IPS DF 19.7 (cell line): ENCODE data around the gene SOS2.
"Not testable (repeated sequence)": the region's sequence is repeated elsewhere in the genome, so short reads cannot be mapped to it uniquely, and the experiment has no call there.

Source experiments
- DNase-seq: peaks from one replicate; pipeline ENCODE4 v3.0.0-alpha.2; 2013; ENCODE audit warnings: low read depth, low spot score

Gene SOS2

GRCh38 chr14:50225974-50226297, 5.4 kb downstream of the SOS2 start:
- DNase-seq = no peak

DNA sequence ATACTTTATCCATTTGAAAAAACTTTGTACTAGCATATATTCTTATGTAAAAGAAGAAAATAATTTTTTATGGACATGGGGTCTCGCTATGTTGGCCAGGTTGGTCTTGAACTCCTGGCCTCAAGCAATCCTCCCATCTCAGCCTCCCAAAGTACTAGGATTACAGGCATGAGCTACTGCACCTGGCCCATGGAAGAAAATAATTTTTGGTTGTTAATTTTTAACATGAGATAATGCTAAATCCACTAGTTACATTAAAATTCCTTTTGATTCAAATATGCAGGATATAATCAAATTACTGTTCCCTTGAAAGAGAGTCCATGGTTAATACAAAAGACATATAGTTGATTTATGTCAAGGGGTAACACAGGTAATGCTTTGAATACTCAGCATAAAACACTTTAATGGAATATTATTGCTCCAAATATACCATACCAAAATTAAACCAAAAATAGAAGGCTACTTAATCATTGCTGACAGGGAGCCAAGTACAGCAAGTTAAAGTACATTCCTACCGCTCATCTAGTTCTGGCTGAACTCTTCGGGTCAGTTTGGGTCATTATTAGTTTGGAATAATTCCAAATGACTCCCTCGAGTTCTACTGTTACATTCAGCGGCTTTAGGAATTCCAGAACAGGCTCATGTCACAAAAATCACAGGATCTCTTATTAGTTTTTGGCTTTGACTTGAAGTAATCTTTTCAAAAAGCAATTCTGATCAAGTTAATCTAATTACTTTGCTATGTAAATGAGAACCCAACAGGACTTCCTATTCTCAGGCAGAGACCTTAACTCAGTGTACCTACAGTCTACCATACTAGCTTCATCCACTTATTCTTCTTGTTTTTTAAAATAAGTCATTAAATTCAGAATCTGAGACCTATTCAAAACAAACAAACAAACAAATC, 6.1 kb downstream of the SOS2 start:
- no peak for DNase-seq

DNA sequence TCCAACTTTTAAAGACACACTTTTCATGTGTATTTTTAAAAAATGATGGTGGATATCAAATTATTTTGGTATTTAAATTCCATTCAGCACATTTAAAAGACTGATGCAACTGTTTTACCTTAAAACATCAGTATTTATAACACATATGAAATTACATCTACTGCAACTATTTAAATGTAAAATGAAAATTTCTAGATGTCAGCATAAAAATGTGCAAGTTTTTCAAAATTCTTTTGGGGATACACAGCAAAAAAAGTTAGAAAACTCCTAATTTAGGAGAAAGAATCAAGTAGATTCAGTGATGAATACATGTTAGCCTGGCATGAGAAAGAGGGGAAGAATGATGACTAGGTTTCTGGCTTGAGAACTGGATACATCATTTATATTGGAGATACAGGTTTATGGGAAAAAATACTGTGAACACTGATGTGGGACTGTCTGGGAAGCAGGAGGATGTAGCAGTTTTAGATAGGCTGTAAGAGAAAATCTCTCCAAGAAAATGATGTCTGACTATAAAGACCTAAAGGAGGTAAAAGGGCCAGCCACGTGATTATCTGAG, 9.2 kb downstream of the SOS2 start:
- no peak for DNase-seq

GRCh38 chr14:50218501-50218900, 12.9 kb downstream of the SOS2 start:
- DNase-seq = no peak

- no peak for DNase-seq
These were observed 16.0 kb downstream of the SOS2 start for GRCh38 chr14:50215416-50215815.

- no peak for DNase-seq
These were observed 17.6 kb downstream of the SOS2 start for GRCh38 chr14:50213795-50214194.

DNA sequence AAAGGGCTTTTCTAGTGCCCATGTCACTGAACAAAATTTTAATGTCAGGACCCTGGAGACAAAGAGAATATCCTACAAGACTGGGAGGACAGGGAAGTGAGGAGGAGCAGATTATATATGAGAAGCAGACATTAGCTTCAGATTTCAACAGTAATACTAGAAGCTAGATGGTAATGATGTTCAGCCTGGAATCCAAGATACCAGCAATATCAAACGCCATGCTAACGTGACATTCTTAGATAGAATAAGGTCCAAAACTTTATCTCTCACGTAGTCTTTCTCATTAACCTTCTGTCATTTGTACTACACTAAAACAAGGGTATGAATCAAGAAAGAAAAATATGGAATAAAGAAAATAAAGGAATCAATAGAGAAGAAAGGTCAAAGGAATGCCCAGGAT, 18.7 kb downstream of the SOS2 start:
- DNase-seq = no peak

GRCh38 chr14:50210074-50210473, 21.3 kb downstream of the SOS2 start:
- DNase-seq = no peak

- DNase-seq = no peak
These were observed 32.9 kb downstream of the SOS2 start for GRCh38 chr14:50198499-50198898.

DNA sequence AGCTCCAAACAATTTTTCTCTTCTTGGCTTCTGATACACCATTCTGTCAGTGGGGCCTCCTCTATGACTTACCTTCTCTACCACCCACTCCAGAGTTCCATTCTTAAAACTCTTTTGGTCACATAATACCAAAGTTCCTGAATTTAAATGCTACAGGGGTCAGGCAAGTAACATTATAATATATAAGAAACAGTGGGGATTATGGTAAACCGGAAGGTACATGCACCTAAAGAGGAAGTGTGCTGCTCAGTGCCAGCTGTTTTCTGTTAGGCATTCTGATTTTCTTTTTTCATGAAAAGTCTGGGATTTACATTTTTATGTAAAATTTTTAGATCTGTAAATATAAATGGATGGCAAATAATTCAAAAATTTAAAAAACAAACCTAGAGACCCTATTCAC, 39.9 kb downstream of the SOS2 start:
- no peak for DNase-seq

DNA sequence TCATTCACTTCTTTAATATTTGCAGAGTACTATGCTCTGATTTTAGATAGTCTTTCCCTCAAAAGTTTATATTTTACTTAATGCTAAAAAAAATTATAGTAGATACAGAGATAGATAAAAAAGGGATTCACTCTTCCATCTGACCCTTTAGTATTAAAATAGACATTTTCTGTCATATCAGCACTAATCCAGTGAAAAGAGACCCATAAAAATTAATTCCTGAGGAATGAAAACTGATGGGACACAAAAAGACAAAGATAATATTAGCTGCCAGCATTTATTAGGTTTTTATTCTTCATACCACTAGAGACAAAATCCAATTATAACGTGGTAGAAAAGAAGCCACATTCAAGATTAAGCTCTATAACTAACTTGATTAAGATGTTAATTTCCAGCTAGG, 45.3 kb downstream of the SOS2 start:
- DNase-seq = no peak

DNA sequence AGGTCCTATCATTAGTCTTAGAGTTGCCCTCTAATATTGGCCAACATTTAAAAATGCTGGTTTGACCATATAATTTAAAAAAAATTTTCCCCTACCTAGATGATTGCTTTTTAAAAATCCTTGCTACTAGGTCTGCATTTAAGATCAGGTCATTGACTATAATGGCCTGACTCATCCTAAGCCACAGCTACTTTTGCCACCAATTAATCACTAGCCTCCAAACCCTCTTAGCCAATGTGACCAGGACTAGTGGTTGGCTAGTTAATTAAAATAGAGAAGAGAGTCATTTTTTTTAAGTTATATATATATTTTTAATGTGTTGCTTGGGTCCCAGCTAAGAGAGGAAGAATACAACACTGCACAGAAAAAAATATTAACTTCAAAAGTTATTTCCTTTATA, 57.5 kb downstream of the SOS2 start:
- no peak for DNase-seq

DNA sequence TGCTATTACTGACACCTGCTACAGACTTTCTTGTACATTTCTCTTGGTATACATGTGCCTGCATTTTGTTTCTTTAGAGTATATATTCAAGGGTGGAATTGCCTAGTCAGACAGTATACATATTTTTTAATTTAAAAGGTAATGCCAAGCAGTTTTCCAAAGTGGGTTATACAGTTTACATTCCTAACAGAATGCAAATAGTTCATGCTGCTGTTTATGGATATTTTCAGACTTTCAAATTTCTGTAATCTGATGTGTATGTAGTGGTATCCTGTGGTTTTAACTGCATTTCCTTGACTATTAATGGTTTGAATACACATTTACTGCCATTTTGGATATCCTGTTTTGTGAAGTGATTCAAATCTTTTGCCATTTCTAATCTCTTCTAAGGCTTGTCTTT, 59.5 kb downstream of the SOS2 start:
- DNase-seq = no peak

DNA sequence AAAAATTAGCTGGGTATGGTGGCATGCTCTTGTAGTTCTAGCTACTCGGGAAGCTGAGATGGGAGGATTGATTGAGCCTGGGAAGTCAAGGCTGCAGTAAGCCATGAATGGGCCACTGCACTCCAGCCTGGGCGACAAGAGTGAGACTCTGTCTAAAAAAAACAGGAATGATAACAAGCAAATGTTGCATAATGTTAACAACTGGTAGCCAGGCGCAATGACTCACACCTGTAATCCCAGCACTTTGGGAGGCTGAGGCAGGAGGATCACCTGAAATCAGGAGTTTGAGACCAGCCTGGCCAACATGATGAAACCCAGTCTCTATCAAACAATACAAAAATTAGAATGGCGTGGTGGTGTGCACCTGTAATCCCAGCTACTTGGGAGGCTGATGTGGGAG, 64.0 kb downstream of the SOS2 start:
- DNase-seq = not testable (repeated sequence)

DNA sequence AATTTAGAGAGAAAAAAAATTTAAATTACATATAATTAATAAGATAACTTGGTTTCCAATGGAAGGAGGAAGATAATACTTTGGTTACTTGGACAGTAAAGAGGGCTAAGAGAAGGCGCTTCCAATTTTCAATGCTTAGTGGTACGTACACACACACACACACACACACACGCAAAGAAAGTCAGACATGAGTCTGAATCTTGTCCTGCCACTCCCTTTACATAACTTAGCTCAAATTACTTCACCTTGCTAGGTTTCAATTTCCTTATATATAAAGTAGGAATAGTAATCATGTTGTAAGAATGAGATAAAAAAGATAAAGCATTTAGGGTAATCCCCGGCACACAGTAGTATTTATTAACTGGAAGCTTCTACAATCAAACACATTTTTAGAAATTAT, 75.3 kb downstream of the SOS2 start:
- no peak for DNase-seq

- DNase-seq = no peak
These were observed 82.6 kb downstream of the SOS2 start for GRCh38 chr14:50148799-50149198.

- DNase-seq = peak; percentile 3
These were observed 92.2 kb downstream of the SOS2 start for GRCh38 chr14:50139192-50139591.

- DNase-seq = no peak
These were observed 103.6 kb downstream of the SOS2 start for GRCh38 chr14:50127802-50128201.

DNA sequence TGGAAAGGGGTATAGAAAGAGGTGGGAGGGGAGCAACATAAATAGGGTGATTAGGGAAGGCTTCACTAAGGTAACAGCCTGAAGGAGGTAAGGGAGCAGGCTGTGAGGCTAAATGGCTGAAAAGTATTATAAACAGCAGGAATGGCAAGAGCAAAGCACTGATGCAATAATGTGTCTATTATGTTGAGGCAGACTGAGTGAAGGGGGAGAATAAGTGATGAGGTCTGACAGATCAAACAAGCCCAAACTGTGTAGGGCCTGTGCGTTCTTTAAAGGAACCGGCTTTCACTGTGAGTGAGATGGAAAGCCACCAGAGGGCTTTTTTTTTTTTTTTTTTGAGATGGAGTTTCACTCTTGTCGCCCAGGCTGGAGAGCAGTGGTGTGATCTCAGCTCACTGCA, 108.3 kb downstream of the SOS2 start:
- DNase-seq = no peak

- no peak for DNase-seq
These were observed 109.1 kb downstream of the SOS2 start for GRCh38 chr14:50122291-50122690.

DNA sequence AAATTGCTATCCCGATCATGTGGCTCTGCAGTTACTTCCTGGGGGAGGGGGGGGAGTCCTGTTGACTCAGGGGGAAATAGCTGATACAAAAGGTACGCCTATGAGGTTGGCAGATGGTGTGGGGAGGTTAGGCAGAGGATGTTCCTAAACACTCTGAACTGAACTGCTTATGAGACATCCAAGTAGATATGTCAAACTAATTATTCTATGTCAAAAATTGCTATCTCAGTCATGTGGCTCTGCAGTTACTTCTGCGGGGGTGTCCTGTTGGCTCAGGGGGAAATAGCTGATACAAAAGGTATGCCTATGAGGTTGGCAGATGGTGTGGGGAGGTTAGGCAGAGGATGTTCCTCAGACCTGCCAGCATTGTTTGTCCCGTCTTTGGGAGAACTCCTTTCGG, 109.9 kb downstream of the SOS2 start:
- DNase-seq = no peak

GRCh38 chr14:50117456-50117855, 113.9 kb downstream of the SOS2 start:
- DNase-seq = no peak

GRCh38 chr14:50116966-50117365, 114.4 kb downstream of the SOS2 start:
- DNase-seq = no peak
